HepG2 (cell line): ENCODE results near the gene VPS54. TPM values are rescaled to one million over a fixed set of nuclear protein-coding genes. Genes with fewer than 3 reads are reported as not detected.

Source experiments
- ATF6 ChIP-seq: sonication (generic); formaldehyde crosslinking; conservative IDR thresholded peaks from 2 replicates; pipeline ENCODE4 v1.4.0; 2020; ENCODE audit warnings: missing genetic modification reagents
- ZNF142 ChIP-seq: sonication (generic); formaldehyde crosslinking; IDR thresholded peaks from 2 replicates; pipeline ENCODE4 v1.4.0; 2020; ENCODE audit warnings: missing genetic modification reagents
- polyA plus RNA-seq, 8 experiments: library from polyadenylated mRNA; depleted of rRNA in 3 of 8; stranded (reverse) in 7 of 8; unstranded in 1 of 8; fragments of >200 nt; fragmentation: Illumina TruSeq in 4 of 8; extraction: Trizol in 4 of 8; gene quantifications; 2 replicates each; pipeline versions ENCODE4 v1.2.1 to v1.2.3, GENCODE V29; 2011 to 2016; ENCODE audit warnings: low read depth in 4 of 8, missing spikeins in 1 of 8, mixed read lengths in 1 of 8; ENCODE audit not compliant: insufficient read depth in 1 of 8
- total RNA-seq, 5 experiments: library from RNA; depleted of rRNA; stranded (reverse); fragments of >200 nt; fragmentation: Illumina TruSeq; extraction: Trizol; gene quantifications; 2 replicates each; pipeline ENCODE4 v1.2.3, GENCODE V29; 2016; ENCODE audit warnings: low read depth in 1 of 5
- TF ChIP-seq, protein P1 (sequence below): sonication (generic); formaldehyde crosslinking; IDR thresholded peaks from 2 replicates; pipeline ENCODE4 v1.4.0; 2020; ENCODE audit warnings: missing genetic modification reagents, mild to moderate bottlenecking, borderline replicate concordance

Gene VPS54
- total and polyA plus RNA-seq, 2 of the 13 experiments (the other 11 are each of a cell fraction or from before 2014, with no cell fraction given), result 64.7 to 77.5 TPM

GRCh38 chr2:63850649-63851048, 168.6 kb downstream of the VPS54 start (continued):
- no peak for TF ChIP-seq ZNF142 (CRISPR knock-in tag)
- TF ChIP-seq, protein P1, sequence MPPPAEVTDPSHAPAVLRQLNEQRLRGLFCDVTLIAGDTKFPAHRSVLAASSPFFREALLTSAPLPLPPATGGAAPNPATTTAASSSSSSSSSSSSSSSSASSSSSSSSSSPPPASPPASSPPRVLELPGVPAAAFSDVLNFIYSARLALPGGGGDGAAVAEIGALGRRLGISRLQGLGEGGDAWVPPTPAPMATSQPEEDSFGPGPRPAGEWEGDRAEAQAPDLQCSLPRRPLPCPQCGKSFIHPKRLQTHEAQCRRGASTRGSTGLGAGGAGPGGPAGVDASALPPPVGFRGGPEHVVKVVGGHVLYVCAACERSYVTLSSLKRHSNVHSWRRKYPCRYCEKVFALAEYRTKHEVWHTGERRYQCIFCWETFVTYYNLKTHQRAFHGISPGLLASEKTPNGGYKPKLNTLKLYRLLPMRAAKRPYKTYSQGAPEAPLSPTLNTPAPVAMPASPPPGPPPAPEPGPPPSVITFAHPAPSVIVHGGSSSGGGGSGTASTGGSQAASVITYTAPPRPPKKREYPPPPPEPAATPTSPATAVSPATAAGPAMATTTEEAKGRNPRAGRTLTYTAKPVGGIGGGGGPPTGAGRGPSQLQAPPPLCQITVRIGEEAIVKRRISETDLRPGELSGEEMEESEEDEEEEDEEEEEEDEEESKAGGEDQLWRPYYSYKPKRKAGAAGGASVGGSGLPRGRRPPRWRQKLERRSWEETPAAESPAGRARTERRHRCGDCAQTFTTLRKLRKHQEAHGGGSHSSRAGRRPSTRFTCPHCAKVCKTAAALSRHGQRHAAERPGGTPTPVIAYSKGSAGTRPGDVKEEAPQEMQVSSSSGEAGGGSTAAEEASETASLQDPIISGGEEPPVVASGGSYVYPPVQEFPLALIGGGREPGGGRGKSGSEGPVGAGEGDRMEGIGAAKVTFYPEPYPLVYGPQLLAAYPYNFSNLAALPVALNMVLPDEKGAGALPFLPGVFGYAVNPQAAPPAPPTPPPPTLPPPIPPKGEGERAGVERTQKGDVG (CRISPR knock-in tag), result no peak
- TF ChIP-seq ATF6 (CRISPR knock-in tag), result no peak
